Measurements from ENCODE around the gene PHKB. TPM values are rescaled to one million over a fixed set of nuclear protein-coding genes. Genes with fewer than 3 reads are reported as not detected.

PHKB gene
- total and polyA plus RNA-seq, 2 donors from 2014 or later, result 48.3 to 80.5 TPM

- Histone ChIP-seq H3K27me3 (ENCODE audit: control insufficient read depth, insufficient read depth, low read length) (no peaks in the 10 kb centered on the region), H3K9me3 (ENCODE audit: control insufficient read depth in 2 of 3, insufficient read depth in 1 of 3, low read length in 3 of 3) (no peaks in the 10 kb centered on the region), H3K4me1 (ENCODE audit: control insufficient read depth in 2 of 3, insufficient read depth in 2 of 3, low read depth in 1 of 3, low read length in 3 of 3) (no peaks in the 10 kb centered on the region), H3K27ac (ENCODE audit: low read depth in 2 of 2, low read length in 2 of 2) (no peak overlapping the region), H3K4me3 (ENCODE audit: low read length in 3 of 3) (no peak overlapping the region), H3K36me3 (ENCODE audit: control insufficient read depth in 2 of 3, insufficient read depth in 3 of 3, low read length in 3 of 3) (no peaks in the 10 kb centered on the region), H3K9ac (ENCODE audit: low read length in 3 of 3) (no peak overlapping the region)
- TF ChIP-seq CTCF (IDR thresholded peaks at IDR 0.05; ENCODE audit: borderline replicate concordance, extremely low read depth, insufficient read depth), result no peak
- no peak for DNase-seq
- intact Hi-C loops (cut with DNase I), result no loop called here
- no peak for FAIRE-seq
Observed at GRCh38 chr16:47711809-47712208, 250.7 kb downstream of the PHKB start.

GRCh38 chr16:47712276-47713224 lies 251.4 kb downstream of the PHKB start:
- no peaks in the 10 kb centered on the region for H3K36me3 ChIP-seq (ENCODE audit: control insufficient read depth in 2 of 3, insufficient read depth in 3 of 3, low read length in 3 of 3)
- H3K27ac ChIP-seq (ENCODE audit: low read depth in 2 of 2, low read length in 2 of 2), result no peak overlapping the region
- no peak for TF ChIP-seq CTCF (IDR thresholded peaks at IDR 0.05; ENCODE audit: borderline replicate concordance, extremely low read depth, insufficient read depth)
- H3K4me3 ChIP-seq (ENCODE audit: low read length in 3 of 3), result no peak overlapping the region
- no peaks in the 10 kb centered on the region for H3K9me3 ChIP-seq (ENCODE audit: control insufficient read depth in 2 of 3, insufficient read depth in 1 of 3, low read length in 3 of 3)
- intact Hi-C loops (cut with DNase I), result no loop called here
- FAIRE-seq (no peak), DNase-seq (peak in 1 of 5 donors; percentile 73)
- H3K9ac ChIP-seq (ENCODE audit: low read length in 3 of 3), result no peak overlapping the region
- no peaks in the 10 kb centered on the region for H3K27me3 ChIP-seq (ENCODE audit: control insufficient read depth, insufficient read depth, low read length)
- H3K4me1 ChIP-seq (ENCODE audit: control insufficient read depth in 2 of 3, insufficient read depth in 2 of 3, low read depth in 1 of 3, low read length in 3 of 3), result no peaks in the 10 kb centered on the region

- Histone ChIP-seq H3K9me3 (ENCODE audit: control insufficient read depth in 2 of 3, insufficient read depth in 1 of 3, low read length in 3 of 3) (no peaks in the 10 kb centered on the region), H3K27ac (ENCODE audit: low read depth in 2 of 2, low read length in 2 of 2) (no peak overlapping the region), H3K36me3 (ENCODE audit: control insufficient read depth in 2 of 3, insufficient read depth in 3 of 3, low read length in 3 of 3) (no peaks in the 10 kb centered on the region), H3K27me3 (ENCODE audit: control insufficient read depth, insufficient read depth, low read length) (no peaks in the 10 kb centered on the region), H3K4me3 (ENCODE audit: low read length in 3 of 3) (no peak overlapping the region), H3K4me1 (ENCODE audit: control insufficient read depth in 2 of 3, insufficient read depth in 2 of 3, low read depth in 1 of 3, low read length in 3 of 3) (no peaks in the 10 kb centered on the region), H3K9ac (ENCODE audit: low read length in 3 of 3) (no peak overlapping the region)
- FAIRE-seq, result no peak
- TF ChIP-seq CTCF (IDR thresholded peaks at IDR 0.05; ENCODE audit: borderline replicate concordance, extremely low read depth, insufficient read depth), result no peak
- DNase-seq, result no peak
- intact Hi-C loops (cut with DNase I), result no loop called here
Observed at GRCh38 chr16:47713225-47713595, 252.1 kb downstream of the PHKB start.

All from kidney (tissue), 14 donors.